GM12873 (cell line): ENCODE measurements around the gene LRIT2.

Experiments used
- CTCF ChIP-seq: IDR thresholded peaks from 2 replicates; pipeline ENCODE4 v1.5.1; 2012; ENCODE audit warnings: low read depth, mild to moderate bottlenecking, moderate library complexity, low read length, control low read depth; ENCODE audit not compliant: insufficient read depth; ENCODE audit errors: missing control alignments

LRIT2 gene

DNA sequence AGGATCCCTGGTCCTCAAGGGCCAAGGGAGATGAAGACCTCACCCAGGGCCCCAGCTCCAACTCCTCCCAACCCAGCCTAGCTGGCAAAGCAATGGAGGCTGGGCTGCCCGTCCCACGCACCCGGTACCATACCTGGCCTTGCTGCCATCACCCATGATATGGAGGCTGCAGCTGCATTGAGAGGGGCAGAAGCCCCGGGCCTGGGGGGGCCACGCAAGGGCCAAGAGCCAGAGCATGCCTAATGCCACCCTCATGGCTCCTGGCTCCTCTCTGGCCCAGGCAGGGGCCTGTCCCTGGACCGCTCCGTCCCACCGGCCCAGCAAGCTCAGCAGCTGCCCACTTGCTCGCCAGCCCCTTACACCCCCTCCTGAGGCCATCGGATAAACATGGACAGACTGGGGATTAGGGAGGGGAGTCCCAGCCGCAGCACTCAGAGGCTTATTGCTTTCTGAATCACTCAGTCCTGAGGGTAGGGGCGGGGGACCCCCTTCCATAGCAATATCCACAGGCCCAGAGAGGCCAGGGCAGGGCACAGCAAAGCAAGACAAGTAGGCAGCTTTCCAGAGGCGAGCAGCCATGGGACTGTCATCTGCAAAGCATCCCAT lies 15.9 kb upstream of the LRIT2 start, which contains the start of gene LRIT1:
LRIT1 (minus strand) TSS at position 362 of the 606 bp plus-strand sequence; CDS start at position 255, 107 bp downstream.
- no peak for TF ChIP-seq CTCF

DNA sequence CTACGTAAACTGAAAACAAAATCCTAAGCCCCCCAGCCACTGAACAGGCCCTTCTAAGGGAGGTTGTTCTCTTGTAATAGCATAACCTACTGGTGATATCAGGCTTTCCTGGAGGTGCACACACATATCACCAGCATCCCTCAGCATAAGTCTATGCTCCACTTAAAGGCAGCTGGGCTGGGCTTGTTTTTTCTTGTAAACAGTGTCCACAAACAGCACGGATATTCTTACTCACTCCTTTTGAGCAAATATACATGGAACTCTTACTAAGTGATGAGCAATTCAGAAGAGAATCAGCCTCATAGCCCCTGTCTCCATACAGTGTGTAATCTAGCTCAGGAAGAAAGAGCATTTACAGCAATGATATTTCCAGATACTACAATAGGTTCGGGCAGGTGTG lies 13.6 kb upstream of the LRIT2 start:
- no peak for TF ChIP-seq CTCF

DNA sequence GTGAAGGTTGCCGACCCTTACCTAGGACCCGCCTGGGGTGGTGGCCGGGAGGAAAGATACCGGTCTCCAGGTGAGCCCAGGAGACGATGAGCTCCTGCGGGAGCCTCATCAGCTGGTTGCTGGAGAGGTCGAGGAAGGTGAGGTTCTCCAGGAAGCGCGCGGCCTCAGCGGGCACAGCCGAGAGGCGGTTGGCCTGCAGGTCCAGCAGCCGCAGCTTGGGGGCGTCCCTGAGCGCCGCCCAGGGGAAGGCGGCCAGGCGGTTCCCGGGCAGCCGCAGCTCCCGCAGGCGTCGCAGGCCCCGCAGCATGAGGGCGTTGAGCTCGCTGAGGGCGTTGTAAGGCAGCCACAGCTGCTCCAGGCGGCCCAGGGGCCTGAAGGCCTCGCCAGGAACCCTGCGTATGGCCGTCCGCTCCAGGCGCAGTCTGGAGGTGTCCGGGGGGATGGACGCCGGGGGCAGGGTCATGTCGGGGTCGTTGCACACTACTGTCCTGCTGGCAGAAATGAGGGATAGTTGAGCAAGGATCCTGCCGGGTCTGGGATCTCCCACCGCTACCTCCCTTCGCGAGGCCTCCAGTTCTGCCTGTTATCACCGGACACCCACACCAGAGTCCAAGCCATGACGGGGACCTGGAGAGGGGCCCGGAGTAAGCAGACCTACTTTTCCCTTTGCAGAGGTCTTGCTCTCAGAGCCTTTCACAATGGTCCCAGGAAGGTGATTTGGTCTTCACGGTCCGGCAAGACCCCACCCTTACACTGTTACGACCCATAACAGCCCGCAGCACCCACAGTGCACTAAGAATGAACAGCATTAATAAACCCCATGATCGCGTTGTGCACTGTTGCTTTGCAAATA lies 12.1 kb upstream of the LRIT2 start:
- TF ChIP-seq CTCF = peak; percentile 15

DNA sequence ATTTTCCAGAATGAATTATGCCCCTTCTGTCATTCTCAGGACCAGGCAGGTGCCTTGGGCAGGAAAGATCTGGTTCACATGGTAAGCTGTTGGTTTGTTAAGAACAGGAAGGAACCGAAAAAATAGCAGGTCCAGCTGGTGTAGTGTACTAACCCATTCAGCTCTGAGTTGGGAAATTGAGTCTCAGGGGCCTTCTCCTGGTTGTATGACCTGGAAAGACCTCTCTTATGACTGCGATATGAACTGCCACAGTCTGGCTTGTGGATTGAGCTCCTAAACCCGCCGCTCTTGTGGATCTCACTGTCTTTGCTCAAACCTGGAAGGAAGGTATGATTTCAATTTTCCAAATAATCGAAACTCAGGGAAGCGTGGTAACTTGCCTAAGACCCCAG lies 11.5 kb upstream of the LRIT2 start:
- TF ChIP-seq CTCF = no peak

- no peak for TF ChIP-seq CTCF
These were observed 9.8 kb upstream of the LRIT2 start for GRCh38 chr10:84235096-84235495.

GRCh38 chr10:84234479-84234878 lies 9.1 kb upstream of the LRIT2 start:
- no peak for TF ChIP-seq CTCF

DNA sequence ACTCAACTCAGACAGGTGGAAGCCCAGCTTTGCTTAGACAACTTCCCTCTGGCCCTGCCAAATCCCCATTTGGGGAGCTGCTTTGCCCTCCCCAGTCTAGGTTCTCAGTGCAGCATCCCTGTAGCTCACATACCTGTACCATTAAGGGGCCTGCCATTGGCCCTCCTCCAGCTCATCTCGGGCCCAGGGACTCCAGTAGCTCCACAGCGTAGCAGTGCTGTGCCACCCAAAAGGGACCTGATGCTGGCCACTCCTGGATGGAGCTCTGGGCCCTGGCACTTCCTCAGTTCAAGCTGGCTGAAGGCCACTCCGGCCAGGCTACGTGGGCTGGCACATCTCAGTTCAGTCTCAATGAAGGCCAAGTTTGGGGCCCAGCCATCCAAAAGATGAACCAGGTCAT lies 8.6 kb upstream of the LRIT2 start:
- TF ChIP-seq CTCF = no peak
